GM19324 (cell line): ENCODE measurements around the gene SLC4A7.
"Not testable (repeated sequence)": the region's sequence is repeated elsewhere in the genome, so short reads cannot be mapped to it uniquely, and the experiment has no call there.

Experiments
- ATAC-seq: cut with Tn5 transposase; IDR thresholded peaks from one replicate; pipeline ENCODE4 v1.9.1; 2021; ENCODE audit warnings: mild to moderate bottlenecking, moderate library complexity; ENCODE audit not compliant: unreplicated experiment, low FRiP score

The SLC4A7 gene

DNA sequence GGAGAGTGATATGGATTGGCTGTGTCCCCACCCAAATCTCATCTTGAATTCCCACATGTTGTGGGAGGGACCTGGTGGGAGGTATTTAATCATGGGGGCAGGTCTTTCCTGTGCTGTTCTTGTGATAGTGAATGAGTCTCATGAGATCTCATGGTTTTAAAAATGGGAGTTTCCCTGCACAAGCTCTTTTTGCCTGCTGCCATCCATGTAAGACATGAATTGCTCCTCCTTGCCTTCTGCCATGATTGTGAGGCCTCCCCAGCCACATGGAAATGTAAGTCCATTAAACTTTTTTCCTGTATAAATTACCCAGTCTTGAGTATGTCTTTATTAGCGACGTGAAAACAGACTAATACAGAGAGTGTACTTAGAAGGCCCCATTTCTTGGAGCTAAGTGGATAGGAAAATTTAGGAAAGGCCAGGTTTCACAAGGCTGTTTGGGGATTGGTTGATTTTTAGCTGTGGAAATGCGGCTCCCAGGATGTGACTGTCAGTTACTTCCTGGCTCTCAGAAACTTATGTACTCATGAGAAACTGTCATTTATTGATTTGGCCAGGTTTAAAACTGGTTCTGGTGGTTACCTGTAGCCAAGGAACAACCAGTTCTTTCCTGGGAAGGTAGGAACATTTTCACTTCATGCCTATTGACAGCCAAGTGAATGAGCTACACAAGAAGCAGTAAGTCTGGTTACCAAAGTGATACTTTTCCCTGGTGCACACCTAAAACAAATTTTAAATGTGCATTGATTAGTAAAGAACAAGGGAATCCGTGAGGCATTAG lies 155.0 kb downstream of the SLC4A7 start:
- not testable (repeated sequence) for ATAC-seq

DNA sequence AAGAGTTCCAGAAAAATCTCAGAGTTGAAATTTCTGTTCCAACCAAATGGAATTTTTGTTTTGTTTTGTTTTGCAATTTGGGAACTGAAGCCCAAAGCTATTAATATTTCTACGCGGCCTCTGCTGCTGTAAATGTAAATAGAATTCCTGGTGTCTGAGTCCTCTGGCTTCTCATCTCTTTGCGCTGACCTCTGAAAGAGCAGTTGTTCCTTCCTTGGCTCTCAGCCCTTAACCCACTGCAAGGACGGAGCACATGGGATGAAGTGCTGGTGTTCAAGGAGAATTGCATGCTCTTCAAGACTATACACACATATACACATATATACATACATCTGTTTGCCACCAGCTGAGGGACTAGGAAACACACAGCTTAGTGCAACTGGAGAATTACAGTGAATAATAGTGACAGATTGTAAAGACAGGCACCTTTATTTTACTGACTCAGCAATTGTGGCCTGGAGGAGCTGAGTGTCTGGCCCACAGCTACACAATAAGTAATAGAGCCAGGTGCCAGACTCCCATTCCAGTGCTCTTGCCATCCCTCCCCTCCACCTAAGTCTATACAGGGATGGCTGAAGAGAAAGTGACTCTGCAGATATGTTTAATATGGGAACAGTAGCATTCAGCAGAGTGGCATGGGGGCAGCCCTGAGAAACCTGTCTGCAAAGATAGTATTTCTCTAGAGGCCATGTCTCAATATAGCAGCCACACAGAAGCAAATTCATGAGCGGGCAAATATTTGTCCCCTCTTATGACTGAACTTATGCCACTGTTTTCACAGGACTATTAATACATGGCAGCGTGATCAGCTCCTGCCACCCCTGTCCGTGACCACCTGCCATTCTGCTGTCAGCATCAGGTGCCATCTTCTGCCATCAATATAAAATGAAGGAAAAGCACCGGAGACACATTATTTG lies 157.3 kb downstream of the SLC4A7 start:
- ATAC-seq = no peak

DNA sequence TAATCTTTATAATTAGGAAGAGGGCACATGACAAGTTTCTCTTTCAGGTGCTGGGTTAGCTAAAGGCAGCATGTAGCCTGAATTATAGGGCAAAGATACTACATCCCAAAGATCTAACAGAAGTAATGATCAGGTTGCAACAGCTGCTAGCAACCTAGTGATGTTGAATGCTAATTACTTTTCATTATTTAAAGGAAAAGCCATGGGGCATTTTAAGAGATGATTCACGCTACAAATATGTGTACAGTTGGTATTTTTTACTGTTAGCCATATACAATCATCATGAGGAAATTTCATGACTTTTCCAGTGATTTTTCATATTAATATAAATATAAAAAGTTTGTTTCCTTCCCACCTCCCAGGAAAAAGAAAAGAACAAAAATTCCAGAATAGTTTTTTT lies 158.0 kb downstream of the SLC4A7 start:
- no peak for ATAC-seq

DNA sequence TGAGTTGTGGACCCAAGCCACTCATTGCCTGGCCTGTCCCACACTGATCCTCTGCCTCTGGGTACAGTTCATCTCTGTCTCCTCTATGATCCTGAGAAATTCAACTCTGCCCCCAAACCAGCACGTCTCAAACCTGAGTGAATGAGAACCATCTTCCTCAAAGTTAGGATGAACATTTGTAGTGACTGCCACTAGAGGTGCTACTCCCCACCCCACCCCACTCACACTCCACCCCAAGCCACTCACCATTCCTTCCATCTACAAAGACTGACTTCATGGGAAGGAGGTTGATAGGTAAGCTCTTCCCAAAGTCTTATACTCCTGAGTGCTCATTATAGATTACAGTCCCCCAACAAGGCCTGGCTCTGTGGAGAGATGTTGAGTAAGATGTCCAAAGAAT lies 158.8 kb downstream of the SLC4A7 start:
- no peak for ATAC-seq

DNA sequence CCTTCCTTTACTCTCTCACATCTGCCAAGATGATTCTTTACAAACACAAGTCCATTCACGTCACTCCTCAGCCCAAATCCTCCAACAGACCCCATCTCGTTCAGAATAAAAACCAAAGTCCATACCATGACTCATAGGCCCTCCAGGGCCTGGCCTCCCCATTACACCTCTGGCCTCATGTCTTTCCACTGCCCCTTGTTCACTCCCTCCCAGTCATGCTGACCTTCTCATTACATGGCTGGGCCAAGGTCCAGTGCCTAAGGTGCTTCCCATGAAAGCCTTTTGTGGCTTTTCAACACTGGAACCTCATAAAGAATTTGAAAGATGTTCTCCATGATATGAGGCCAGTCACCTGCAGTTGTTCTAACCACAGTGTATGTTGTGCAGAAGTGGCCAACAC lies 159.5 kb downstream of the SLC4A7 start:
- no peak for ATAC-seq

DNA sequence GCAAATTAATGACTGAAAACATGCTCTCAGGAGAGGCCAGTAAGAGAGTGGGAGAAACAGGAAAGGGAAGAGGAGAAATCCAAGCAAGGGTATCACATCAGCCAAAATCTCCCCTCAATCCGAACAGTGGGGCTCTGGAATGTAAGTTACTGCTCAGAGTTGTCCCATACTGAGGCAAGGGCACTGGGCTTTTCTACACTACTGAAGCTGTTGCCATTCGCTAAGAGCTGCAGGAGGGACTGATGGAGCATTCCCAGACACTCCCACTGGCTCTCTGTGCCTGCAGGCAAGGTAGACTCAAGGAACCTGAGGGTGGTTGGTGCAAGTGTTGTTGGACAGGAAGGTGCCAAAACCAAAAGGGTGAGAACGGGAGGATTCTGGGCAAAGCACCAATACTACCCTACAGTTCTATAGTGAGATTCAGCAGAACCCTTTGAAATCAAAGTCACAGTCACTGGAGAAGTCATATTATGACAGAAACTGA lies 161.1 kb downstream of the SLC4A7 start:
- no peak for ATAC-seq
